HCT116 (cell line): ENCODE measurements around the gene HOXA2. TPM values are rescaled to one million over a fixed set of nuclear protein-coding genes. Genes with fewer than 3 reads are reported as not detected.

Experiments
- ATAC-seq: fragments of 200-7000 bp; cut with Tn5 transposase; 2 replicates; pipeline ENCODE4 v1.9.1; 2020; ENCODE audit warnings: mild to moderate bottlenecking, moderate library complexity
- BruUV-seq: library from RNA; stranded (reverse); fragments of 400-500 nt; replicated peaks from 2 replicates; lab custom pipeline; 2021; lab: Mats Ljungman, UMichigan
- CTCF ChIA-PET: fragments of 300-600 bp; sonication (Branson Sonifier 250); formaldehyde crosslinking; loops from one replicate; lab custom pipeline; 2021; ENCODE audit warnings: antibody characterized with exemption; lab: Charles Lee
- POLR2A ChIA-PET: fragments of 300-600, 350-600 bp; sonication (Branson Sonifier 250); formaldehyde crosslinking; loops from one replicate; lab custom pipeline; 2021; ENCODE audit warnings: antibody characterized with exemption; lab: Charles Lee
- RAD21 ChIA-PET, 2 experiments: fragments of 300-600 bp; sonication (Branson Sonifier 250); formaldehyde crosslinking; loops; one replicate each; lab custom pipeline; 2023; ENCODE audit warnings: low total read pairs in 2 of 2; ENCODE audit not compliant: uncharacterized antibody in 2 of 2, unreplicated experiment in 2 of 2, low non-redundant PET in 1 of 2; lab: Charles Lee
- DNase-seq: peaks from one replicate; pipeline ENCODE4 v3.0.0-alpha.2; 2010; ENCODE audit warnings: low read depth, low spot score
- H2AFZ ChIP-seq: fragments of 200-600 bp; shearing (Covaris generic), sonication (generic); 2 replicates; pipeline ENCODE4 v1.6.1; 2017; ENCODE audit warnings: low read depth, mixed run types, mixed read lengths, antibody characterized with exemption, low read length; ENCODE audit not compliant: poor library complexity, severe bottlenecking
- H3K27ac ChIP-seq: 2 replicates; pipeline ENCODE4 v1.5.1; 2012; ENCODE audit warnings: low read depth, low read length
- H3K27me3 ChIP-seq: fragments of 200-600 bp; sonication (generic); 2 replicates; pipeline ENCODE4 v1.6.1; 2016; ENCODE audit warnings: mixed run types, low read length, mixed read lengths; ENCODE audit not compliant: insufficient read depth
- H3K36me3 ChIP-seq, 2 experiments: fragments of 200-500 bp in 1 of 2; fragments of 200-600 bp in 1 of 2; sonication (Bioruptor generic) in 1 of 2; sonication (generic) in 1 of 2; 2 replicates each; pipeline versions ENCODE4 v1.5.1 to v1.6.1; 2014 to 2016; ENCODE audit warnings: low read length in 2 of 2, inconsistent platforms in 1 of 2, mixed read lengths in 1 of 2, mixed run types in 1 of 2; ENCODE audit not compliant: insufficient read depth in 2 of 2, control insufficient read depth in 1 of 2
- H3K4me1 ChIP-seq, 2 experiments: fragments of 200-600 bp in 1 of 2; sonication (generic) in 1 of 2; 2 replicates each; pipeline versions ENCODE4 v1.5.1 to v1.6.1; 2012 to 2017; ENCODE audit warnings: low read length in 2 of 2, inconsistent platforms in 1 of 2, mild to moderate bottlenecking in 1 of 2, mixed read lengths in 1 of 2, mixed run types in 1 of 2, moderate library complexity in 1 of 2; ENCODE audit not compliant: insufficient read depth in 2 of 2, control insufficient read depth in 1 of 2
- H3K4me2 ChIP-seq: fragments of 200-600 bp; sonication (generic); 2 replicates; pipeline ENCODE4 v1.6.1; 2017; ENCODE audit warnings: mixed run types, low read length, mixed read lengths
- H3K4me3 ChIP-seq, 2 experiments: fragments of 200-600 bp in 1 of 2; sonication (generic) in 1 of 2; replicated peaks in 1 of 2; 2 replicates each; pipeline ENCODE4 v1.5.1; 2011 to 2016; ENCODE audit warnings: low read length in 2 of 2, control low read depth in 1 of 2, low read depth in 1 of 2, mild to moderate bottlenecking in 1 of 2, mixed read lengths in 1 of 2, mixed run types in 1 of 2
- H3K79me2 ChIP-seq: fragments of 200-600 bp; sonication (generic); 2 replicates; pipeline ENCODE4 v1.6.1; 2017; ENCODE audit warnings: mild to moderate bottlenecking, mixed run types, low read length, moderate library complexity, mixed read lengths; ENCODE audit not compliant: insufficient read depth
- H3K9ac ChIP-seq: fragments of 200-600 bp; sonication (generic); 2 replicates; pipeline ENCODE4 v1.6.1; 2016; ENCODE audit warnings: low read length, mixed read lengths
- H3K9me2 ChIP-seq: fragments of 200-600 bp; sonication (generic), shearing (Covaris generic); 2 replicates; pipeline ENCODE4 v1.6.1; 2017; ENCODE audit warnings: mixed run types, mild to moderate bottlenecking, moderate library complexity; ENCODE audit not compliant: insufficient read depth
- H3K9me3 ChIP-seq, 2 experiments: fragments of 200-500 bp in 1 of 2; fragments of 200-600 bp in 1 of 2; sonication (Bioruptor generic) in 1 of 2; sonication (generic) in 1 of 2; 2 replicates each; pipeline ENCODE4 v1.6.1; 2014 to 2017; ENCODE audit warnings: low read length in 2 of 2, mixed read lengths in 2 of 2, inconsistent platforms in 1 of 2, low read depth in 1 of 2, mild to moderate bottlenecking in 1 of 2, mixed run types in 1 of 2, moderate library complexity in 1 of 2; ENCODE audit not compliant: control insufficient read depth in 1 of 2, insufficient read depth in 1 of 2
- H4K20me1 ChIP-seq: fragments of 200-600 bp; sonication (generic), shearing (Covaris generic); 2 replicates; pipeline ENCODE4 v1.6.1; 2017; ENCODE audit warnings: mixed run types, mild to moderate bottlenecking, moderate library complexity; ENCODE audit not compliant: insufficient read depth
- CEBPB ChIP-seq: IDR thresholded peaks from 2 replicates; pipeline ENCODE4 v1.6.1; 2012; ENCODE audit warnings: low read depth
- ELF1 ChIP-seq: IDR thresholded peaks from 2 replicates; pipeline ENCODE4 v1.6.1; 2012; ENCODE audit warnings: low read depth, borderline replicate concordance
- EZH2phosphoT487 ChIP-seq: fragments of 200-600 bp; IDR thresholded peaks from 2 replicates; pipeline ENCODE4 v1.6.1; 2018; ENCODE audit warnings: antibody characterized with exemption, borderline replicate concordance
- FOSL1 ChIP-seq: IDR thresholded peaks from 2 replicates; pipeline ENCODE4 v1.6.1; 2012; ENCODE audit warnings: low read depth
- JUND ChIP-seq: IDR thresholded peaks from 2 replicates; pipeline ENCODE4 v1.6.1; 2012
- SIN3A ChIP-seq: IDR thresholded peaks from 2 replicates; pipeline ENCODE4 v1.6.1; 2012; ENCODE audit warnings: low read depth
- TCF7L2 ChIP-seq: IDR thresholded peaks from 2 replicates; pipeline ENCODE4 v1.7.0; 2011; ENCODE audit warnings: borderline replicate concordance, inconsistent platforms; ENCODE audit not compliant: insufficient read depth, insufficient read length; ENCODE audit errors: extremely low read depth
- YY1 ChIP-seq: IDR thresholded peaks from 2 replicates; pipeline ENCODE4 v1.6.1; 2011; ENCODE audit warnings: low read length, low read depth, moderate library complexity, mild to moderate bottlenecking; ENCODE audit not compliant: insufficient replicate concordance; ENCODE audit errors: extremely low read depth
- intact Hi-C: fragments of 100-400 bp; cut with micrococcal nuclease; formaldehyde crosslinking; loops from 2 replicates; pipeline ENCODE4 v1.10.0; 2022
- total RNA-seq: library from RNA; stranded (reverse); gene quantifications from one replicate; pipeline ENCODE4 v1.2.1, GENCODE V29; 2021; ENCODE audit not compliant: unreplicated experiment
- TF ChIP-seq, protein P1 (sequence below), 3 experiments: fragments of 200-600 bp in 1 of 3; sonication (generic) in 1 of 3; IDR thresholded peaks in 2 of 3; conservative IDR thresholded peaks in 1 of 3; 2 replicates each; pipeline ENCODE4 v1.5.1; 2012 to 2017; ENCODE audit warnings: low read depth in 2 of 3, low read length in 2 of 3, antibody characterized with exemption in 1 of 3, borderline replicate concordance in 1 of 3, control low read depth in 1 of 3, mild to moderate bottlenecking in 1 of 3, mixed read lengths in 1 of 3, mixed run types in 1 of 3, moderate library complexity in 1 of 3; ENCODE audit not compliant: insufficient read depth in 1 of 3
- TF ChIP-seq, protein P2 (sequence below): IDR thresholded peaks from 2 replicates; pipeline ENCODE4 v1.6.1; 2012
- TF ChIP-seq, protein P3 (sequence below): IDR thresholded peaks from 2 replicates; pipeline ENCODE4 v1.6.1; 2012; ENCODE audit warnings: low read depth
- TF ChIP-seq, protein P4 (sequence below): IDR thresholded peaks from 2 replicates; pipeline ENCODE4 v1.6.1; 2011; ENCODE audit warnings: mild to moderate bottlenecking, low read length, moderate library complexity; ENCODE audit not compliant: insufficient replicate concordance; ENCODE audit errors: extremely low read depth

HOXA2 gene
- total RNA-seq, 1 experiment from 2014 or later = 0.57 TPM

DNA sequence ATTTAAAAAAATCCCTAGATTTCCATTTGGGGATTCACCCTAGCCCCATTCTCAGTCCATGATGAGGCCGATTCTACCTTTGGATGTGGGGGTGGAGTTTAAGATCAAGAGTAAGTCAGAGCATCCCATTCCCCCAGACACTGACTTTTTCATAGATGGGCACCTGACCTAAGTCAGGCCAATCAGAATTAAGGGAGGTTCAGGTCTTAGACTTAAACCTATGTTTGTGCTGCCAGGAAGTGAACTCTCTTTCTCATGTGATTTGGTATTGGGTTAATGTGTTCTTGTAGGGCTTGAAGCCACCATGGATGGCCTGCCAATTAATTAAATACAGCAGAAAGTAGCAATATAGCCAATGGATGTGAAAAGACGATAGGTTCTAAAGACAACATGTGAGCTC lies 36.8 kb downstream of the HOXA2 start (continued):
- TF ChIP-seq FOSL1 = no peak

DNA sequence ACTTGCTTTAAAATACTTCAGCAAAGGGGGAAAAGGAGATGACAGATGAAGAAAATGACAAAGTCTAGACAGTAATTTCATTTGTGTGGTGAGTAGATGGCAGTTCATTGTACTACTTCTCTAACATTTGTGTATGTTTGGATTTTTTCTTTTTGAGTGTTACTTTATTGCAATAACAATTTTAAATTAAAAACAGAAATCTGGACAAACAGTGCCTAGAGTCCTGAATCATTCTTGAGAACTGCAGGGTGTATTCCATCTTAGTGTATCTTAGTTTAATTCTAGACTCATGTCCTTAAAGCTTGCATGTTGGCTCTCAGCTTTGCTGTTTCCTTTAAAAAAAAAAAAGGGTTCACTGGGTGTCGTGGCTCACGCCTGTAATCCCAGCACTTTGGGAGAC lies 37.8 kb downstream of the HOXA2 start:
- no peak overlapping the region for H2AFZ ChIP-seq
- H3K27me3 ChIP-seq = no peaks in the 10 kb centered on the region
- intact Hi-C loops = no loop called here
- CTCF ChIA-PET = no interaction called here
- POLR2A ChIA-PET = no interaction called here
- no peak overlapping the region for H3K4me3 ChIP-seq
- RAD21 ChIA-PET = no interaction called here
- no TSS peak for BruUV-seq
- H3K4me1 ChIP-seq = peaks cover 0 to 10% of the 10 kb centered on the region in 2 experiments; a peak in 2 of 4 replicates
- no peak overlapping the region for H3K9ac ChIP-seq
- H3K9me2 ChIP-seq = no peaks in the 10 kb centered on the region
- no peaks in the 10 kb centered on the region for H3K36me3 ChIP-seq
- no peaks in the 10 kb centered on the region for H3K79me2 ChIP-seq
- H4K20me1 ChIP-seq = no peaks in the 10 kb centered on the region
- no peak overlapping the region for H3K4me2 ChIP-seq
- no peak overlapping the region for H3K27ac ChIP-seq
- no peak for DNase-seq
- no peak for ATAC-seq
- TF ChIP-seq YY1 = no peak
- TF ChIP-seq, protein P1, sequence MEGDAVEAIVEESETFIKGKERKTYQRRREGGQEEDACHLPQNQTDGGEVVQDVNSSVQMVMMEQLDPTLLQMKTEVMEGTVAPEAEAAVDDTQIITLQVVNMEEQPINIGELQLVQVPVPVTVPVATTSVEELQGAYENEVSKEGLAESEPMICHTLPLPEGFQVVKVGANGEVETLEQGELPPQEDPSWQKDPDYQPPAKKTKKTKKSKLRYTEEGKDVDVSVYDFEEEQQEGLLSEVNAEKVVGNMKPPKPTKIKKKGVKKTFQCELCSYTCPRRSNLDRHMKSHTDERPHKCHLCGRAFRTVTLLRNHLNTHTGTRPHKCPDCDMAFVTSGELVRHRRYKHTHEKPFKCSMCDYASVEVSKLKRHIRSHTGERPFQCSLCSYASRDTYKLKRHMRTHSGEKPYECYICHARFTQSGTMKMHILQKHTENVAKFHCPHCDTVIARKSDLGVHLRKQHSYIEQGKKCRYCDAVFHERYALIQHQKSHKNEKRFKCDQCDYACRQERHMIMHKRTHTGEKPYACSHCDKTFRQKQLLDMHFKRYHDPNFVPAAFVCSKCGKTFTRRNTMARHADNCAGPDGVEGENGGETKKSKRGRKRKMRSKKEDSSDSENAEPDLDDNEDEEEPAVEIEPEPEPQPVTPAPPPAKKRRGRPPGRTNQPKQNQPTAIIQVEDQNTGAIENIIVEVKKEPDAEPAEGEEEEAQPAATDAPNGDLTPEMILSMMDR (IDR thresholded peaks at IDR 0.05 in 2 of 3, conservative IDR thresholded peaks at IDR 0.05 in 1 of 3; ENCODE audit: borderline replicate concordance in 1 of 3, insufficient read depth in 1 of 3, low read depth in 2 of 3, low read length in 2 of 3) = no peak
- TF ChIP-seq, protein P2, sequence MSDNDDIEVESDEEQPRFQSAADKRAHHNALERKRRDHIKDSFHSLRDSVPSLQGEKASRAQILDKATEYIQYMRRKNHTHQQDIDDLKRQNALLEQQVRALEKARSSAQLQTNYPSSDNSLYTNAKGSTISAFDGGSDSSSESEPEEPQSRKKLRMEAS = no peak
- TF ChIP-seq, protein P3, sequence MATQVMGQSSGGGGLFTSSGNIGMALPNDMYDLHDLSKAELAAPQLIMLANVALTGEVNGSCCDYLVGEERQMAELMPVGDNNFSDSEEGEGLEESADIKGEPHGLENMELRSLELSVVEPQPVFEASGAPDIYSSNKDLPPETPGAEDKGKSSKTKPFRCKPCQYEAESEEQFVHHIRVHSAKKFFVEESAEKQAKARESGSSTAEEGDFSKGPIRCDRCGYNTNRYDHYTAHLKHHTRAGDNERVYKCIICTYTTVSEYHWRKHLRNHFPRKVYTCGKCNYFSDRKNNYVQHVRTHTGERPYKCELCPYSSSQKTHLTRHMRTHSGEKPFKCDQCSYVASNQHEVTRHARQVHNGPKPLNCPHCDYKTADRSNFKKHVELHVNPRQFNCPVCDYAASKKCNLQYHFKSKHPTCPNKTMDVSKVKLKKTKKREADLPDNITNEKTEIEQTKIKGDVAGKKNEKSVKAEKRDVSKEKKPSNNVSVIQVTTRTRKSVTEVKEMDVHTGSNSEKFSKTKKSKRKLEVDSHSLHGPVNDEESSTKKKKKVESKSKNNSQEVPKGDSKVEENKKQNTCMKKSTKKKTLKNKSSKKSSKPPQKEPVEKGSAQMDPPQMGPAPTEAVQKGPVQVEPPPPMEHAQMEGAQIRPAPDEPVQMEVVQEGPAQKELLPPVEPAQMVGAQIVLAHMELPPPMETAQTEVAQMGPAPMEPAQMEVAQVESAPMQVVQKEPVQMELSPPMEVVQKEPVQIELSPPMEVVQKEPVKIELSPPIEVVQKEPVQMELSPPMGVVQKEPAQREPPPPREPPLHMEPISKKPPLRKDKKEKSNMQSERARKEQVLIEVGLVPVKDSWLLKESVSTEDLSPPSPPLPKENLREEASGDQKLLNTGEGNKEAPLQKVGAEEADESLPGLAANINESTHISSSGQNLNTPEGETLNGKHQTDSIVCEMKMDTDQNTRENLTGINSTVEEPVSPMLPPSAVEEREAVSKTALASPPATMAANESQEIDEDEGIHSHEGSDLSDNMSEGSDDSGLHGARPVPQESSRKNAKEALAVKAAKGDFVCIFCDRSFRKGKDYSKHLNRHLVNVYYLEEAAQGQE = no peak
- no peak for TF ChIP-seq EZH2phosphoT487
- TF ChIP-seq SIN3A = no peak
- TF ChIP-seq ELF1 = no peak
- no peak for TF ChIP-seq TCF7L2
- TF ChIP-seq JUND = no peak
- TF ChIP-seq, protein P4, sequence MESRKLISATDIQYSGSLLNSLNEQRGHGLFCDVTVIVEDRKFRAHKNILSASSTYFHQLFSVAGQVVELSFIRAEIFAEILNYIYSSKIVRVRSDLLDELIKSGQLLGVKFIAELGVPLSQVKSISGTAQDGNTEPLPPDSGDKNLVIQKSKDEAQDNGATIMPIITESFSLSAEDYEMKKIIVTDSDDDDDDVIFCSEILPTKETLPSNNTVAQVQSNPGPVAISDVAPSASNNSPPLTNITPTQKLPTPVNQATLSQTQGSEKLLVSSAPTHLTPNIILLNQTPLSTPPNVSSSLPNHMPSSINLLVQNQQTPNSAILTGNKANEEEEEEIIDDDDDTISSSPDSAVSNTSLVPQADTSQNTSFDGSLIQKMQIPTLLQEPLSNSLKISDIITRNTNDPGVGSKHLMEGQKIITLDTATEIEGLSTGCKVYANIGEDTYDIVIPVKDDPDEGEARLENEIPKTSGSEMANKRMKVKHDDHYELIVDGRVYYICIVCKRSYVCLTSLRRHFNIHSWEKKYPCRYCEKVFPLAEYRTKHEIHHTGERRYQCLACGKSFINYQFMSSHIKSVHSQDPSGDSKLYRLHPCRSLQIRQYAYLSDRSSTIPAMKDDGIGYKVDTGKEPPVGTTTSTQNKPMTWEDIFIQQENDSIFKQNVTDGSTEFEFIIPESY = no peak
- TF ChIP-seq CEBPB = no peak
- H3K9me3 ChIP-seq = no peaks in the 10 kb centered on the region
